HCT116 (cell line): ENCODE results near the gene MAGEA10. TPM values are rescaled to one million over a fixed set of nuclear protein-coding genes. Genes with fewer than 3 reads are reported as not detected.

Experiments
- ATAC-seq: fragments of 200-7000 bp; cut with Tn5 transposase; 2 replicates; pipeline ENCODE4 v1.9.1; 2020; ENCODE audit warnings: mild to moderate bottlenecking, moderate library complexity
- BruUV-seq: library from RNA; stranded (reverse); fragments of 400-500 nt; replicated peaks from 2 replicates; lab custom pipeline; 2021; lab: Mats Ljungman, UMichigan
- CTCF ChIA-PET: fragments of 300-600 bp; sonication (Branson Sonifier 250); formaldehyde crosslinking; loops from one replicate; lab custom pipeline; 2021; ENCODE audit warnings: antibody characterized with exemption; lab: Charles Lee
- POLR2A ChIA-PET: fragments of 300-600, 350-600 bp; sonication (Branson Sonifier 250); formaldehyde crosslinking; loops from one replicate; lab custom pipeline; 2021; ENCODE audit warnings: antibody characterized with exemption; lab: Charles Lee
- RAD21 ChIA-PET, 2 experiments: fragments of 300-600 bp; sonication (Branson Sonifier 250); formaldehyde crosslinking; loops; one replicate each; lab custom pipeline; 2023; ENCODE audit warnings: low total read pairs in 2 of 2; ENCODE audit not compliant: uncharacterized antibody in 2 of 2, unreplicated experiment in 2 of 2, low non-redundant PET in 1 of 2; lab: Charles Lee
- DNase-seq: peaks from one replicate; pipeline ENCODE4 v3.0.0-alpha.2; 2010; ENCODE audit warnings: low read depth, low spot score
- H2AFZ ChIP-seq: fragments of 200-600 bp; shearing (Covaris generic), sonication (generic); 2 replicates; pipeline ENCODE4 v1.6.1; 2017; ENCODE audit warnings: low read depth, mixed run types, mixed read lengths, antibody characterized with exemption, low read length; ENCODE audit not compliant: poor library complexity, severe bottlenecking
- H3K27ac ChIP-seq: 2 replicates; pipeline ENCODE4 v1.5.1; 2012; ENCODE audit warnings: low read depth, low read length
- H3K27me3 ChIP-seq: fragments of 200-600 bp; sonication (generic); 2 replicates; pipeline ENCODE4 v1.6.1; 2016; ENCODE audit warnings: mixed run types, low read length, mixed read lengths; ENCODE audit not compliant: insufficient read depth
- H3K36me3 ChIP-seq, 2 experiments: fragments of 200-500 bp in 1 of 2; fragments of 200-600 bp in 1 of 2; sonication (Bioruptor generic) in 1 of 2; sonication (generic) in 1 of 2; 2 replicates each; pipeline versions ENCODE4 v1.5.1 to v1.6.1; 2014 to 2016; ENCODE audit warnings: low read length in 2 of 2, inconsistent platforms in 1 of 2, mixed read lengths in 1 of 2, mixed run types in 1 of 2; ENCODE audit not compliant: insufficient read depth in 2 of 2, control insufficient read depth in 1 of 2
- H3K4me1 ChIP-seq, 2 experiments: fragments of 200-600 bp in 1 of 2; sonication (generic) in 1 of 2; 2 replicates each; pipeline versions ENCODE4 v1.5.1 to v1.6.1; 2012 to 2017; ENCODE audit warnings: low read length in 2 of 2, inconsistent platforms in 1 of 2, mild to moderate bottlenecking in 1 of 2, mixed read lengths in 1 of 2, mixed run types in 1 of 2, moderate library complexity in 1 of 2; ENCODE audit not compliant: insufficient read depth in 2 of 2, control insufficient read depth in 1 of 2
- H3K4me2 ChIP-seq: fragments of 200-600 bp; sonication (generic); 2 replicates; pipeline ENCODE4 v1.6.1; 2017; ENCODE audit warnings: mixed run types, low read length, mixed read lengths
- H3K4me3 ChIP-seq, 2 experiments: fragments of 200-600 bp in 1 of 2; sonication (generic) in 1 of 2; replicated peaks in 1 of 2; 2 replicates each; pipeline ENCODE4 v1.5.1; 2011 to 2016; ENCODE audit warnings: low read length in 2 of 2, control low read depth in 1 of 2, low read depth in 1 of 2, mild to moderate bottlenecking in 1 of 2, mixed read lengths in 1 of 2, mixed run types in 1 of 2
- H3K79me2 ChIP-seq: fragments of 200-600 bp; sonication (generic); 2 replicates; pipeline ENCODE4 v1.6.1; 2017; ENCODE audit warnings: mild to moderate bottlenecking, mixed run types, low read length, moderate library complexity, mixed read lengths; ENCODE audit not compliant: insufficient read depth
- H3K9ac ChIP-seq: fragments of 200-600 bp; sonication (generic); 2 replicates; pipeline ENCODE4 v1.6.1; 2016; ENCODE audit warnings: low read length, mixed read lengths
- H3K9me2 ChIP-seq: fragments of 200-600 bp; sonication (generic), shearing (Covaris generic); 2 replicates; pipeline ENCODE4 v1.6.1; 2017; ENCODE audit warnings: mixed run types, mild to moderate bottlenecking, moderate library complexity; ENCODE audit not compliant: insufficient read depth
- H3K9me3 ChIP-seq, 2 experiments: fragments of 200-500 bp in 1 of 2; fragments of 200-600 bp in 1 of 2; sonication (Bioruptor generic) in 1 of 2; sonication (generic) in 1 of 2; 2 replicates each; pipeline ENCODE4 v1.6.1; 2014 to 2017; ENCODE audit warnings: low read length in 2 of 2, mixed read lengths in 2 of 2, inconsistent platforms in 1 of 2, low read depth in 1 of 2, mild to moderate bottlenecking in 1 of 2, mixed run types in 1 of 2, moderate library complexity in 1 of 2; ENCODE audit not compliant: control insufficient read depth in 1 of 2, insufficient read depth in 1 of 2
- H4K20me1 ChIP-seq: fragments of 200-600 bp; sonication (generic), shearing (Covaris generic); 2 replicates; pipeline ENCODE4 v1.6.1; 2017; ENCODE audit warnings: mixed run types, mild to moderate bottlenecking, moderate library complexity; ENCODE audit not compliant: insufficient read depth
- ATF3 ChIP-seq: IDR thresholded peaks from 2 replicates; pipeline ENCODE4 v1.6.1; 2012
- CTCF ChIP-seq, 3 experiments: fragments of 200-600 bp in 1 of 3; sonication (generic) in 1 of 3; IDR thresholded peaks in 2 of 3; conservative IDR thresholded peaks in 1 of 3; 2 replicates each; pipeline ENCODE4 v1.5.1; 2012 to 2017; ENCODE audit warnings: low read depth in 2 of 3, low read length in 2 of 3, antibody characterized with exemption in 1 of 3, borderline replicate concordance in 1 of 3, control low read depth in 1 of 3, mild to moderate bottlenecking in 1 of 3, mixed read lengths in 1 of 3, mixed run types in 1 of 3, moderate library complexity in 1 of 3; ENCODE audit not compliant: insufficient read depth in 1 of 3
- FOSL1 ChIP-seq: IDR thresholded peaks from 2 replicates; pipeline ENCODE4 v1.6.1; 2012; ENCODE audit warnings: low read depth
- POLR2AphosphoS5 ChIP-seq: IDR thresholded peaks from 2 replicates; pipeline ENCODE4 v1.6.1; 2011; ENCODE audit warnings: mild to moderate bottlenecking, low read depth, low read length, moderate library complexity
- RAD21 ChIP-seq: IDR thresholded peaks from 2 replicates; pipeline ENCODE4 v1.6.1; 2012; ENCODE audit warnings: low read depth, mild to moderate bottlenecking
- SP1 ChIP-seq: IDR thresholded peaks from 2 replicates; pipeline ENCODE4 v1.6.1; 2012; ENCODE audit warnings: low read depth
- TCF7L2 ChIP-seq: IDR thresholded peaks from 2 replicates; pipeline ENCODE4 v1.7.0; 2011; ENCODE audit warnings: borderline replicate concordance, inconsistent platforms; ENCODE audit not compliant: insufficient read depth, insufficient read length; ENCODE audit errors: extremely low read depth
- YY1 ChIP-seq: IDR thresholded peaks from 2 replicates; pipeline ENCODE4 v1.6.1; 2011; ENCODE audit warnings: low read length, low read depth, moderate library complexity, mild to moderate bottlenecking; ENCODE audit not compliant: insufficient replicate concordance; ENCODE audit errors: extremely low read depth
- intact Hi-C: fragments of 100-400 bp; cut with micrococcal nuclease; formaldehyde crosslinking; loops from 2 replicates; pipeline ENCODE4 v1.10.0; 2022
- total RNA-seq: library from RNA; stranded (reverse); gene quantifications from one replicate; pipeline ENCODE4 v1.2.1, GENCODE V29; 2021; ENCODE audit not compliant: unreplicated experiment

Gene MAGEA10
- total RNA-seq, 1 experiment from 2014 or later: not detected

GRCh38 chrX:152139589-152139988 lies 1.2 kb upstream of the MAGEA10 start:
- H3K4me3 ChIP-seq: no peak overlapping the region
- ChIA-PET POLR2A (no interaction called here), CTCF (no interaction called here), RAD21 (no interaction called here)
- intact Hi-C loops: no loop called here
- H3K36me3 ChIP-seq: no peaks in the 10 kb centered on the region
- TF ChIP-seq FOSL1: no peak
- no peak for TF ChIP-seq TCF7L2
- no peak for TF ChIP-seq YY1
- TF ChIP-seq ATF3: no peak
- TF ChIP-seq POLR2AphosphoS5: no peak
- no peak overlapping the region for H3K9ac ChIP-seq
- H3K27me3 ChIP-seq: peaks cover 12% of the 10 kb centered on the region; the same call in 1 of the 2 replicates
- DNase-seq (no peak), ATAC-seq (no peak)
- no peak overlapping the region for H2AFZ ChIP-seq
- H3K9me3 ChIP-seq: no peaks in the 10 kb centered on the region
- H3K27ac ChIP-seq: no peak overlapping the region
- H3K4me1 ChIP-seq: no peaks in the 10 kb centered on the region
- no TSS peak for BruUV-seq
- no peaks in the 10 kb centered on the region for H3K79me2 ChIP-seq
- H3K4me2 ChIP-seq: no peak overlapping the region
- no peaks in the 10 kb centered on the region for H4K20me1 ChIP-seq
- H3K9me2 ChIP-seq: no peaks in the 10 kb centered on the region

GRCh38 chrX:152137771-152138387 lies 498 bp downstream of the MAGEA10 start:
- Histone ChIP-seq H3K36me3 (no peaks in the 10 kb centered on the region), H3K4me1 (no peaks in the 10 kb centered on the region), H3K79me2 (no peaks in the 10 kb centered on the region), H3K9me3 (no peaks in the 10 kb centered on the region), H4K20me1 (no peaks in the 10 kb centered on the region), H2AFZ (no peak overlapping the region), H3K9ac (no peak overlapping the region), H3K27me3 (peaks cover 12% of the 10 kb centered on the region; the same call in 1 of the 2 replicates), H3K4me2 (no peak overlapping the region), H3K27ac (no peak overlapping the region), H3K4me3 (no peak overlapping the region), H3K9me2 (no peaks in the 10 kb centered on the region)
- ChIA-PET RAD21 (no interaction called here), POLR2A (no interaction called here), CTCF (no interaction called here)
- intact Hi-C loops: no loop called here
- TF ChIP-seq RAD21 (no peak), SP1 (no peak), CTCF (IDR thresholded peaks at IDR 0.05 in 2 of 3, conservative IDR thresholded peaks at IDR 0.05 in 1 of 3; ENCODE audit: borderline replicate concordance in 1 of 3, insufficient read depth in 1 of 3, low read depth in 2 of 3, low read length in 2 of 3) (no peak)
- DNase-seq (no peak), ATAC-seq (no peak)
- no TSS peak for BruUV-seq
